H1 (cell line): ENCODE data around the gene USP36. TPM values are rescaled to one million over a fixed set of nuclear protein-coding genes. Genes with fewer than 3 reads are reported as not detected.

Experiments
- CTCF ChIA-PET: fragments of 300-600 bp; sonication (Branson Sonifier 250); formaldehyde crosslinking; loops from one replicate; lab custom pipeline; 2021; ENCODE audit not compliant: partially characterized antibody; lab: Charles Lee
- POLR2A ChIA-PET: fragments of 300-600 bp; sonication (Branson Sonifier 250); formaldehyde crosslinking; loops from one replicate; lab custom pipeline; 2021; ENCODE audit warnings: inconsistent platforms; ENCODE audit not compliant: partially characterized antibody; lab: Charles Lee
- DNase-seq, 2 experiments: peaks; one replicate each; pipeline versions ENCODE4 v3.0.0 to v3.0.0-alpha.2; 2010 to 2022; ENCODE audit warnings: low spot score in 2 of 2, low read depth in 1 of 2, mixed read lengths in 1 of 2
- FAIRE-seq: peaks from 2 replicates; lab custom pipeline; 2011; peaks lifted over from hg19 to GRCh38; lab: Jason Lieb, UNC
- H2AFZ ChIP-seq: 2 replicates; pipeline ENCODE4 v1.8.1; 2012; ENCODE audit warnings: low read length, inconsistent platforms
- H2AK5ac ChIP-seq: 2 replicates; pipeline ENCODE4 v1.6.1; 2013; ENCODE audit warnings: low read depth, low read length
- H2BK120ac ChIP-seq: replicated peaks from 2 replicates; pipeline ENCODE3; 2013; ENCODE audit warnings: low read depth, low read length, inconsistent platforms
- H2BK12ac ChIP-seq: 2 replicates; pipeline ENCODE4 v1.6.1; 2013; ENCODE audit warnings: low read depth, low read length
- H2BK15ac ChIP-seq: 2 replicates; pipeline ENCODE4 v1.6.1; 2013; ENCODE audit warnings: low read length
- H2BK20ac ChIP-seq: 2 replicates; pipeline ENCODE4 v1.6.1; 2013; ENCODE audit warnings: low read length
- H2BK5ac ChIP-seq: 2 replicates; pipeline ENCODE4 v1.6.1; 2013; ENCODE audit warnings: low read depth, low read length
- H3K14ac ChIP-seq: 2 replicates; pipeline ENCODE4 v1.6.1; 2013; ENCODE audit warnings: inconsistent platforms; ENCODE audit not compliant: insufficient read length
- H3K18ac ChIP-seq: 2 replicates; pipeline ENCODE4 v1.6.1; 2013; ENCODE audit warnings: low read length; ENCODE audit errors: extremely low read depth
- H3K23ac ChIP-seq: 2 replicates; pipeline ENCODE4 v1.6.1; 2013; ENCODE audit warnings: inconsistent platforms; ENCODE audit not compliant: insufficient read length
- H3K23me2 ChIP-seq: 2 replicates; pipeline ENCODE4 v1.6.1; 2013; ENCODE audit warnings: low read depth, low read length
- H3K27ac ChIP-seq: 2 replicates; pipeline ENCODE4 v1.6.1; 2011; ENCODE audit warnings: low read depth, low read length, inconsistent platforms
- H3K27me3 ChIP-seq, 4 experiments: replicated peaks in 1 of 4; 1 replicate in 1 of 4; 2 replicates in 3 of 4; pipeline versions ENCODE4 v1.6.1 to v1.8.1; 2011 to 2013; ENCODE audit warnings: low read length in 3 of 4, mild to moderate bottlenecking in 3 of 4, inconsistent platforms in 2 of 4, mixed read lengths in 2 of 4, moderate library complexity in 1 of 4; ENCODE audit not compliant: control insufficient read depth in 3 of 4, insufficient read depth in 3 of 4; ENCODE audit errors: extremely low read depth in 1 of 4
- H3K36me3 ChIP-seq, 4 experiments: 2 replicates each; pipeline versions ENCODE4 v1.6.1 to v1.8.1; 2011 to 2013; ENCODE audit warnings: mild to moderate bottlenecking in 4 of 4, low read length in 3 of 4, moderate library complexity in 2 of 4, control low read depth in 1 of 4, inconsistent platforms in 1 of 4; ENCODE audit not compliant: insufficient read depth in 4 of 4, control insufficient read depth in 2 of 4
- H3K4ac ChIP-seq: replicated peaks from 2 replicates; pipeline ENCODE3; 2013; ENCODE audit warnings: low read length, low read depth, mixed read lengths, inconsistent platforms; ENCODE audit not compliant: insufficient read length
- H3K4me1 ChIP-seq, 4 experiments: replicated peaks in 1 of 4; 1 replicate in 1 of 4; 2 replicates in 3 of 4; pipeline versions ENCODE4 v1.6.1 to v1.8.1; 2011 to 2013; ENCODE audit warnings: low read length in 3 of 4, inconsistent platforms in 2 of 4, mixed read lengths in 1 of 4; ENCODE audit not compliant: insufficient read depth in 4 of 4, control insufficient read depth in 3 of 4
- H3K4me2 ChIP-seq, 2 experiments: 2 replicates each; pipeline versions ENCODE4 v1.6.1 to v1.8.1; 2011 to 2013; ENCODE audit warnings: low read depth in 2 of 2, low read length in 2 of 2, control low read depth in 1 of 2, inconsistent platforms in 1 of 2, mild to moderate bottlenecking in 1 of 2; ENCODE audit not compliant: insufficient read depth in 1 of 2
- H3K4me3 ChIP-seq, 4 experiments: fragments of 200-600, 300-600 bp in 1 of 4; sonication (generic), shearing (Covaris generic), sonication (Bioruptor Twin) in 1 of 4; 2 replicates each; pipeline versions ENCODE4 v1.5.1 to v1.8.1; 2011 to 2016; ENCODE audit warnings: low read length in 4 of 4, low read depth in 3 of 4, control low read depth in 2 of 4, inconsistent platforms in 2 of 4, mild to moderate bottlenecking in 2 of 4, mixed read lengths in 1 of 4, moderate library complexity in 1 of 4; ENCODE audit not compliant: insufficient read depth in 2 of 4; ENCODE audit errors: extremely low read depth in 1 of 4
- H3K56ac ChIP-seq: replicated peaks from 2 replicates; pipeline ENCODE3; 2013; ENCODE audit warnings: low read depth, mild to moderate bottlenecking, mixed read lengths, low read length, inconsistent platforms; ENCODE audit not compliant: insufficient read length
- H3K79me1 ChIP-seq: 2 replicates; pipeline ENCODE4 v1.6.1; 2013; ENCODE audit warnings: low read depth, low read length, control low read depth
- H3K79me2 ChIP-seq, 2 experiments: 2 replicates each; pipeline versions ENCODE4 v1.6.1 to v1.8.1; 2012 to 2013; ENCODE audit warnings: low read length in 2 of 2, mild to moderate bottlenecking in 2 of 2, inconsistent platforms in 1 of 2; ENCODE audit not compliant: insufficient read depth in 2 of 2, control insufficient read depth in 1 of 2
- H3K9ac ChIP-seq, 4 experiments: replicated peaks in 1 of 4; 1 replicate in 1 of 4; 2 replicates in 3 of 4; pipeline versions ENCODE4 v1.6.1 to v1.8.1; 2011 to 2013; ENCODE audit warnings: low read depth in 3 of 4, low read length in 3 of 4, control low read depth in 2 of 4, mild to moderate bottlenecking in 2 of 4, moderate library complexity in 2 of 4, inconsistent platforms in 1 of 4; ENCODE audit errors: extremely low read depth in 1 of 4
- H3K9me3 ChIP-seq, 2 experiments: 2 replicates each; pipeline versions ENCODE4 v1.6.1 to v1.8.1; 2012 to 2013; ENCODE audit warnings: mild to moderate bottlenecking in 2 of 2, moderate library complexity in 2 of 2, control low read depth in 1 of 2, inconsistent platforms in 1 of 2, low read depth in 1 of 2, low read length in 1 of 2, mixed read lengths in 1 of 2; ENCODE audit not compliant: insufficient read depth in 2 of 2
- H4K20me1 ChIP-seq, 2 experiments: replicated peaks in 1 of 2; 2 replicates each; pipeline versions ENCODE3 to v1.8.1; 2011 to 2013; ENCODE audit warnings: inconsistent platforms in 2 of 2, low read length in 2 of 2, mild to moderate bottlenecking in 1 of 2; ENCODE audit not compliant: insufficient read depth in 2 of 2, control insufficient read depth in 1 of 2
- H4K5ac ChIP-seq: 2 replicates; pipeline ENCODE4 v1.6.1; 2013; ENCODE audit warnings: low read length, low read depth, mixed read lengths, inconsistent platforms; ENCODE audit not compliant: insufficient read length
- H4K8ac ChIP-seq: 2 replicates; pipeline ENCODE4 v1.8.0; 2013; ENCODE audit warnings: mild to moderate bottlenecking, moderate library complexity, low read length, inconsistent platforms; ENCODE audit not compliant: insufficient read depth; ENCODE audit errors: extremely low read depth
- H4K91ac ChIP-seq: replicated peaks from 2 replicates; pipeline ENCODE3; 2013; ENCODE audit warnings: low read length, mixed read lengths, inconsistent platforms; ENCODE audit not compliant: insufficient read length
- ASH2L ChIP-seq: fragments of 200-600, 300-600 bp; sonication (generic); IDR thresholded peaks from one replicate; pipeline ENCODE4 v1.7.1; 2017; ENCODE audit warnings: low read length
- BCL11A ChIP-seq, 2 experiments: IDR thresholded peaks; one replicate each; pipeline ENCODE4 v1.6.1; 2011; ENCODE audit warnings: low read depth in 2 of 2, low read length in 2 of 2, mild to moderate bottlenecking in 2 of 2
- EGR1 ChIP-seq: IDR thresholded peaks from 2 replicates; pipeline ENCODE4 v1.6.1; 2011; ENCODE audit warnings: low read depth, low read length, borderline replicate concordance
- EZH2 ChIP-seq: fragments of 200-600 bp; sonication (generic); IDR thresholded peaks from 2 replicates; pipeline ENCODE4 v1.7.1; 2012; ENCODE audit warnings: low read depth, mild to moderate bottlenecking, moderate library complexity, low read length, inconsistent platforms; ENCODE audit not compliant: severe bottlenecking
- POLR2AphosphoS5 ChIP-seq: IDR thresholded peaks from 2 replicates; pipeline ENCODE4 v1.6.1; 2011; ENCODE audit warnings: low read depth, low read length
- TBP ChIP-seq: IDR thresholded peaks from 2 replicates; pipeline ENCODE4 v1.6.1; 2011; ENCODE audit warnings: low read depth, low read length, improper control_type of control experiment
- ZNF274 ChIP-seq: IDR thresholded peaks from 2 replicates; pipeline ENCODE4 v1.7.0; 2012; ENCODE audit warnings: low read length, borderline replicate concordance; ENCODE audit errors: extremely low read depth
- WGBS, 2 experiments: shearing (Covaris generic) in 1 of 2; methylation state at CpG; one replicate each; pipeline versions ENCODE4 v1.1.6 to v1.1.7; 2013 to 2015; ENCODE audit warnings: low lambda C conversion rate in 2 of 2, mixed read lengths in 2 of 2, inconsistent platforms in 1 of 2, low coverage in 1 of 2, missing lambda C conversion rate in 1 of 2; ENCODE audit not compliant: insufficient replicate concordance in 2 of 2, insufficient coverage in 1 of 2, insufficient read length in 1 of 2; ENCODE audit errors: extremely low coverage in 1 of 2, missing lambda C conversion rate in 1 of 2; 5-methylcytosine and 5-hydroxymethylcytosine counted together
- polyA plus RNA-seq, 7 experiments: library from polyadenylated mRNA; depleted of rRNA in 3 of 7; stranded (reverse) in 5 of 7; unstranded in 2 of 7; fragments of >200 nt in 5 of 7; fragments of 200-250 nt in 2 of 7; gene quantifications; 1 replicate in 5 of 7; 2 replicates in 1 of 7; 4 replicates in 1 of 7; pipeline versions ENCODE4 v1.2.1 to v1.2.3, GENCODE V29; 2011 to 2013; ENCODE audit warnings: missing spikeins in 2 of 7, mixed read lengths in 2 of 7
- total RNA-seq: library from RNA; stranded (reverse); fragmentation: NEBNext Ultra II Directional; extraction: Animal tissue kit (Norgen Biotek cat#: 25700); gene quantifications from 2 replicates; pipeline ENCODE4 v1.2.1, GENCODE V29; 2021
- TF ChIP-seq, protein P1 (sequence below): IDR thresholded peaks from 2 replicates; pipeline ENCODE4 v1.6.1; 2012; ENCODE audit warnings: low read length, inconsistent platforms
- TF ChIP-seq, protein P2 (sequence below): IDR thresholded peaks from 2 replicates; pipeline ENCODE4 v1.6.1; 2011; ENCODE audit warnings: low read length, improper control_type of control experiment

USP36 gene
- total and polyA plus RNA-seq, 2 of the 8 experiments (the other 6 are each of a cell fraction or from before 2014, with no cell fraction given) = 40.7 to 67.7 TPM

DNA sequence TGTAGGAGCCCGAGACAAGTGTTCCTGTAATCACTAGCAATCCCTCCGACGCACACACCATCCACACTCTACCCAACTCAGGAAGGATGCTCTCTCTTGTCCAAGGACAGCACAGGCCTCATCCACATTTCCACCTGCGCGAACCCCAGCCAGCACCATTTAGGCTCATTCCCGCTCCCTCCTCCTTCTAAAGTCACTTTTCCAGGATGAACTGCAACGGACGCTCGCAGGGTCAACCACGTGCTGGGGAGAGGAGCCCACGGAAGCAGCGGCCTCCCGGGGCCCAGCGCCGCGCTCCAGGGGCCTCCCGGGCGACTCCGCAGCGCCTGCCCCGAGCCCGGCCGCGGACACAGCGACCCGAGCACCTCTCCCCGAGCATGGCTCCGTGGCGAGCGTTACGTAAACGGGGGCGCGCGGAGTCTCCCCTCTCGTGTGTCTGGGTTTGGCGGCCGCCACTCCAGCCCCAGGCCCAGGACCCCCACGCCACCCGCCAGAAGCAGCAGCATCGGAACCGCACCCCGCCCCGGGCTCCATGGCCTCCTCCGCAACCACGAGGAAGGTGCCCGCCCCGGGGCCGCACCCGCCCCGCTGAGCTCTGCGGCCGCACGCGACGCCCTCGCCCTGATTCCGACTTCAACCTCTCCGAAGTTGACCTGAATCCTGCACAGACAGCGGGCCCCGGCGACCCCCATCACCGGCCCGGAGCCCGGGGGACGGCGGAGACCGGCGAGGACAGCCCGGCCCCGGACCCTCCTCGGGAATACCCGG lies 668 bp downstream of the USP36 start:
- Histone ChIP-seq H3K4ac (no peak overlapping the region), H2BK15ac (no peak overlapping the region), H4K8ac (peak overlapping the region; percentile 92), H3K23ac (no peak overlapping the region), H2AFZ (no peak overlapping the region), H4K5ac (no peak overlapping the region), H2BK5ac (no peak overlapping the region), H3K27ac (peak overlapping the region; percentile 85), H3K23me2 (peaks cover 3% of the 10 kb centered on the region), H3K4me3 (peak overlapping the region; percentile 68 to 93 (median 86)), H3K56ac (peak overlapping the region; percentile 51), H3K18ac (no peak overlapping the region), H3K79me1 (peaks cover 5% of the 10 kb centered on the region), H3K9ac (peak overlapping the region; percentile 82 to 98 (median 88)), H3K36me3 (peaks cover 17 to 31% (median 26%) of the 10 kb centered on the region in 4 experiments), H3K9me3 (no peaks in the 10 kb centered on the region), H2BK12ac (no peak overlapping the region), H2BK120ac (no peak overlapping the region), H3K4me1 (peaks cover 2 to 12% (median 5%) of the 10 kb centered on the region in 4 experiments), H4K91ac (no peak overlapping the region), H2BK20ac (no peak overlapping the region), H3K14ac (no peak overlapping the region), H3K4me2 (peak overlapping the region; percentile 84 to 99), H4K20me1 (peaks cover 7 to 22% of the 10 kb centered on the region in 2 experiments), H3K79me2 (peaks cover 18 to 28% of the 10 kb centered on the region in 2 experiments), H3K27me3 (no peaks in the 10 kb centered on the region), H2AK5ac (peak overlapping the region; percentile 77; the same call in 1 of the 2 replicates)
- 4% methylated on average over 20 of the region's 73 CpGs; no CpG with 5 or more reads in 1 of the 2 experiments for WGBS, 2 experiments
- DNase-seq (no peak), FAIRE-seq (no peak)
- ChIA-PET POLR2A (interaction anchor here (0.6 to 1.2 kb wide), 6 partner anchors 8 to 412 kb away, joined by 3 to 9 read pairs (median 4); no protein-coding TSS in a partner anchor), CTCF (interaction anchor here (3.1 kb wide), 1 partner anchor 13 kb away, joined by 10 read pairs; no protein-coding TSS in a partner anchor)
- TF ChIP-seq POLR2AphosphoS5 (peak; percentile 36), ASH2L (peak; percentile 42), EZH2 (no peak), EGR1 (no peak), BCL11A (IDR thresholded peaks at IDR 0.05; ENCODE audit: low read depth in 2 of 2, low read length in 2 of 2) (no peak), ZNF274 (no peak), TBP (no peak)
- TF ChIP-seq, protein P1, sequence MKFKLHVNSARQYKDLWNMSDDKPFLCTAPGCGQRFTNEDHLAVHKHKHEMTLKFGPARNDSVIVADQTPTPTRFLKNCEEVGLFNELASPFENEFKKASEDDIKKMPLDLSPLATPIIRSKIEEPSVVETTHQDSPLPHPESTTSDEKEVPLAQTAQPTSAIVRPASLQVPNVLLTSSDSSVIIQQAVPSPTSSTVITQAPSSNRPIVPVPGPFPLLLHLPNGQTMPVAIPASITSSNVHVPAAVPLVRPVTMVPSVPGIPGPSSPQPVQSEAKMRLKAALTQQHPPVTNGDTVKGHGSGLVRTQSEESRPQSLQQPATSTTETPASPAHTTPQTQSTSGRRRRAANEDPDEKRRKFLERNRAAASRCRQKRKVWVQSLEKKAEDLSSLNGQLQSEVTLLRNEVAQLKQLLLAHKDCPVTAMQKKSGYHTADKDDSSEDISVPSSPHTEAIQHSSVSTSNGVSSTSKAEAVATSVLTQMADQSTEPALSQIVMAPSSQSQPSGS = no peak
- TF ChIP-seq, protein P2, sequence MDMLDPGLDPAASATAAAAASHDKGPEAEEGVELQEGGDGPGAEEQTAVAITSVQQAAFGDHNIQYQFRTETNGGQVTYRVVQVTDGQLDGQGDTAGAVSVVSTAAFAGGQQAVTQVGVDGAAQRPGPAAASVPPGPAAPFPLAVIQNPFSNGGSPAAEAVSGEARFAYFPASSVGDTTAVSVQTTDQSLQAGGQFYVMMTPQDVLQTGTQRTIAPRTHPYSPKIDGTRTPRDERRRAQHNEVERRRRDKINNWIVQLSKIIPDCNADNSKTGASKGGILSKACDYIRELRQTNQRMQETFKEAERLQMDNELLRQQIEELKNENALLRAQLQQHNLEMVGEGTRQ = 0 out of 2 replicates have a peak, but pooled peaks have one; percentile 3
